Liver (tissue), 3 donors: ENCODE data around the gene RAPSN.

ENCODE experiments used
- RAD21 ChIP-seq, 2 donors: IDR thresholded peaks; 2 replicates each; pipeline ENCODE4 v1.6.1; 2016; ENCODE audit warnings: antibody characterized with exemption in 2 of 2, mild to moderate bottlenecking in 2 of 2
- SP1 ChIP-seq: IDR thresholded peaks from 2 replicates; pipeline ENCODE4 v1.6.1; 2018; ENCODE audit warnings: antibody characterized with exemption, mild to moderate bottlenecking
- TAF1 ChIP-seq: conservative IDR thresholded peaks from 2 replicates; pipeline ENCODE4 v1.6.1; 2016; ENCODE audit warnings: antibody characterized with exemption, mild to moderate bottlenecking
- TF ChIP-seq, protein P1 (sequence below): fragments of 150-350 bp; IDR thresholded peaks from 2 replicates; pipeline ENCODE4 v1.5.1; 2017; ENCODE audit warnings: improper control_type of control experiment, low read depth, low read length; ENCODE audit not compliant: missing input control
- donor health status: healthy.
- donor health status: healthy.

DNA sequence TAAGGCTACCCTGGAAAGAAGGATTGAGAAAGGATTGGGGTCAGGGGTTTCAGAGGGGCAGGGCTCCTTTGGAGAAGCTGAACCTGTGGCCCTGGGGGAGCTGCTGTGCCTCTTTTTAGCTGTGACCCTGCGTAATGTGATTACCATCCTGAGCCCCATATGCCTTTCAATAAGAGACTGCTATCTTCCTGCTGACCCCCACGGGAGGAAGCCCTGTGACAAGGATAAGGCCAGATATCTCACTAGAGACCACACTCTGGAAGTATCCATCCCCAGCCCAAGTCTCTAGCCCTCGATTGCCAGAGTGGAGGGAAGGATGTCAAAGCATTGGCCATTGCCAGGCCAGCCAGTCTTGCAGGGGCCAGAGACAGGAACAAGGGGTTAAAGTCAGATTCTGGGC is 45.4 kb downstream of the RAPSN start:
- TF ChIP-seq, protein P1, sequence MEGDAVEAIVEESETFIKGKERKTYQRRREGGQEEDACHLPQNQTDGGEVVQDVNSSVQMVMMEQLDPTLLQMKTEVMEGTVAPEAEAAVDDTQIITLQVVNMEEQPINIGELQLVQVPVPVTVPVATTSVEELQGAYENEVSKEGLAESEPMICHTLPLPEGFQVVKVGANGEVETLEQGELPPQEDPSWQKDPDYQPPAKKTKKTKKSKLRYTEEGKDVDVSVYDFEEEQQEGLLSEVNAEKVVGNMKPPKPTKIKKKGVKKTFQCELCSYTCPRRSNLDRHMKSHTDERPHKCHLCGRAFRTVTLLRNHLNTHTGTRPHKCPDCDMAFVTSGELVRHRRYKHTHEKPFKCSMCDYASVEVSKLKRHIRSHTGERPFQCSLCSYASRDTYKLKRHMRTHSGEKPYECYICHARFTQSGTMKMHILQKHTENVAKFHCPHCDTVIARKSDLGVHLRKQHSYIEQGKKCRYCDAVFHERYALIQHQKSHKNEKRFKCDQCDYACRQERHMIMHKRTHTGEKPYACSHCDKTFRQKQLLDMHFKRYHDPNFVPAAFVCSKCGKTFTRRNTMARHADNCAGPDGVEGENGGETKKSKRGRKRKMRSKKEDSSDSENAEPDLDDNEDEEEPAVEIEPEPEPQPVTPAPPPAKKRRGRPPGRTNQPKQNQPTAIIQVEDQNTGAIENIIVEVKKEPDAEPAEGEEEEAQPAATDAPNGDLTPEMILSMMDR, result no peak
- TF ChIP-seq TAF1, result no peak
- TF ChIP-seq RAD21 (IDR thresholded peaks at IDR 0.05), result no peak
- no peak for TF ChIP-seq SP1
